Smooth muscle cell (in vitro differentiated cells): ENCODE measurements around the gene TMEM59. TPM values are rescaled to one million over a fixed set of nuclear protein-coding genes. Genes with fewer than 3 reads are reported as not detected.
"Not testable (repeated sequence)": the region's sequence is repeated elsewhere in the genome, so short reads cannot be mapped to it uniquely, and the experiment has no call there.

Experiments
- DNase-seq: peaks from one replicate; lab custom pipeline; 2025; ENCODE audit not compliant: unreplicated experiment; lab: John Stamatoyannopoulos, UW
- H2AFZ ChIP-seq: fragments of 200-600 bp; sonication (generic); 2 replicates; pipeline ENCODE4 v1.6.0; 2016; ENCODE audit warnings: antibody characterized with exemption, low read depth, mild to moderate bottlenecking
- H3F3A ChIP-seq: fragments of 200-600 bp; sonication (generic); 2 replicates; pipeline ENCODE4 v1.6.0; 2017; ENCODE audit warnings: antibody characterized with exemption, low read depth
- H3K27ac ChIP-seq: fragments of 200-600 bp; sonication (generic); 2 replicates; pipeline ENCODE4 v1.5.1; 2016; ENCODE audit warnings: low read depth, mild to moderate bottlenecking
- H3K27me3 ChIP-seq: fragments of 200-600 bp; sonication (generic); 2 replicates; pipeline ENCODE4 v1.6.1; 2016; ENCODE audit warnings: low read depth, mild to moderate bottlenecking
- H3K36me3 ChIP-seq: fragments of 200-600 bp; sonication (generic); 2 replicates; pipeline ENCODE4 v1.5.1; 2016; ENCODE audit warnings: low read depth
- H3K4me1 ChIP-seq: fragments of 200-600 bp; sonication (generic); 2 replicates; pipeline ENCODE4 v1.5.1; 2016; ENCODE audit warnings: low read depth
- H3K4me2 ChIP-seq: fragments of 200-600 bp; sonication (generic); 2 replicates; pipeline ENCODE4 v1.6.0; 2016; ENCODE audit warnings: mild to moderate bottlenecking
- H3K4me3 ChIP-seq: fragments of 200-600 bp; sonication (generic); 2 replicates; pipeline ENCODE4 v1.5.1; 2016; ENCODE audit warnings: mild to moderate bottlenecking
- H3K79me2 ChIP-seq: fragments of 200-600 bp; sonication (generic); 2 replicates; pipeline ENCODE4 v1.6.0; 2016; ENCODE audit warnings: low read depth, mild to moderate bottlenecking
- H3K9ac ChIP-seq: fragments of 200-600 bp; sonication (generic); 2 replicates; pipeline ENCODE4 v1.6.0; 2016; ENCODE audit warnings: low read depth
- H3K9me3 ChIP-seq: fragments of 200-600 bp; sonication (generic); replicated peaks from 2 replicates; pipeline ENCODE4 v1.5.1; 2016; ENCODE audit warnings: low read depth
- H4K20me1 ChIP-seq: fragments of 200-600 bp; sonication (generic); 2 replicates; pipeline ENCODE4 v1.6.0; 2016; ENCODE audit warnings: low read depth
- WGBS: methylation state at CpG from one replicate; pipeline ENCODE4 v1.1.7; 2016; ENCODE audit warnings: low lambda C conversion rate; 5-methylcytosine and 5-hydroxymethylcytosine counted together
- polyA plus RNA-seq: library from polyadenylated mRNA; unstranded; fragments of >200 nt; fragmentation: Nextera tagmentation; extraction: Ambion mirVana; gene quantifications from 2 replicates; pipeline ENCODE4 v1.2.1, GENCODE V29; 2016
- total RNA-seq: library from RNA; depleted of rRNA; stranded (reverse); fragments of >200 nt; gene quantifications from 2 replicates; pipeline ENCODE4 v1.2.3, GENCODE V29; 2014
- TF ChIP-seq, protein P1 (sequence below): fragments of 200-600 bp; sonication (generic); IDR thresholded peaks from 2 replicates; pipeline ENCODE4 v1.5.1; 2017; ENCODE audit warnings: borderline replicate concordance, mild to moderate bottlenecking, antibody characterized with exemption; ENCODE audit not compliant: insufficient read depth, poor library complexity, severe bottlenecking

TMEM59 gene
- total and polyA plus RNA-seq, 2 experiments from 2014 or later, result 402 to 444 TPM

DNA sequence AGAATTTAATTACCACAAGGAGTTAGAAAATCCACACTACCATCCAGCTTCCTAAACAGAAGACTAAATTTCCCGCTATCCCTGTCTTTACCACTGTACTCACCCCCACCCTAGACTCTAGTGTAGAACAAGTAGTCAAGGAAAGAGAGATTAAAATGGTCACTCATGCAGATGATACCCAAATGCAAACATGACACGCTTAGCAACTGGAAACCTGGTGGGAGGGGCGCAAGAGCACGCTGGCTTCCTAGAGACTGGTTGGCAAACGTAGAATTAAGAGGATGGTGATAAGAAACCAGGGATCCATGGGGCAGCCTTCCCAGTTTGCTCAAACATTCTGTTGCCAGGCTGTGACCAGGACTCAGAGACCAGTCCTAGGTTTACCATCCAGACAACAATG, 25.2 kb downstream of the TMEM59 start:
- no peaks in the 10 kb centered on the region for H3K4me1 ChIP-seq
- TF ChIP-seq, protein P1, sequence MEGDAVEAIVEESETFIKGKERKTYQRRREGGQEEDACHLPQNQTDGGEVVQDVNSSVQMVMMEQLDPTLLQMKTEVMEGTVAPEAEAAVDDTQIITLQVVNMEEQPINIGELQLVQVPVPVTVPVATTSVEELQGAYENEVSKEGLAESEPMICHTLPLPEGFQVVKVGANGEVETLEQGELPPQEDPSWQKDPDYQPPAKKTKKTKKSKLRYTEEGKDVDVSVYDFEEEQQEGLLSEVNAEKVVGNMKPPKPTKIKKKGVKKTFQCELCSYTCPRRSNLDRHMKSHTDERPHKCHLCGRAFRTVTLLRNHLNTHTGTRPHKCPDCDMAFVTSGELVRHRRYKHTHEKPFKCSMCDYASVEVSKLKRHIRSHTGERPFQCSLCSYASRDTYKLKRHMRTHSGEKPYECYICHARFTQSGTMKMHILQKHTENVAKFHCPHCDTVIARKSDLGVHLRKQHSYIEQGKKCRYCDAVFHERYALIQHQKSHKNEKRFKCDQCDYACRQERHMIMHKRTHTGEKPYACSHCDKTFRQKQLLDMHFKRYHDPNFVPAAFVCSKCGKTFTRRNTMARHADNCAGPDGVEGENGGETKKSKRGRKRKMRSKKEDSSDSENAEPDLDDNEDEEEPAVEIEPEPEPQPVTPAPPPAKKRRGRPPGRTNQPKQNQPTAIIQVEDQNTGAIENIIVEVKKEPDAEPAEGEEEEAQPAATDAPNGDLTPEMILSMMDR, result no peak
- DNase-seq, result no peak
- no peak overlapping the region for H3K9ac ChIP-seq
- H3K79me2 ChIP-seq, result no peaks in the 10 kb centered on the region
- H3K36me3 ChIP-seq, result peaks cover 11% of the 10 kb centered on the region
- H2AFZ ChIP-seq, result no peak overlapping the region
- no peak overlapping the region for H3K4me2 ChIP-seq
- H3K4me3 ChIP-seq, result no peak overlapping the region
- WGBS, result 72% methylated on average over 5 of the region's 5 CpGs
- H3K9me3 ChIP-seq, result no peaks in the 10 kb centered on the region
- no peaks in the 10 kb centered on the region for H3K27me3 ChIP-seq
- peaks cover 10% of the 10 kb centered on the region for H3F3A ChIP-seq
- no peak overlapping the region for H3K27ac ChIP-seq
- no peaks in the 10 kb centered on the region for H4K20me1 ChIP-seq

DNA sequence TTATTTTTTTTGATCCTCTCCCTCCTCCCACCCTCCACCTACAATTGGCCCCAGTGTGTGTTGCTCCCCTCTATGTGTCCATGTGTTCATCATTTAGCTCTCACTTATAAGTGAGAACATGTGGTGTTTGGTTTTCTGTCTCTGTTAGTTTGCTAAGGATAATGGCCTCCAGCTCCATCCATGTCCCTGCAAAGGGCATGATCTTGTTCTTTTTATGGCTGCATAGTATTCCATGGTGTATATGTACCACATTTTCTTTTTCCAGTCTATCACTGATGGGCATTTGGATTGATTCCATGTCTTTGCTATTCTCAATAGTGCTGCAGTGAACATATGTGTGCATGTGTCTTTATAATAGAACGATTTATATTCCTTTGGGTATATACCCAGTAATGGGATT, 28.2 kb downstream of the TMEM59 start:
- H3F3A ChIP-seq, H3K36me3 ChIP-seq, H2AFZ ChIP-seq, DNase-seq, H4K20me1 ChIP-seq, H3K4me2 ChIP-seq, H3K4me3 ChIP-seq, H3K27me3 ChIP-seq, H3K79me2 ChIP-seq, H3K9me3 ChIP-seq, H3K27ac ChIP-seq, H3K9ac ChIP-seq, H3K4me1 ChIP-seq: not testable (repeated sequence)
- 100% methylated on average over 1 of the region's 1 CpG for WGBS

DNA sequence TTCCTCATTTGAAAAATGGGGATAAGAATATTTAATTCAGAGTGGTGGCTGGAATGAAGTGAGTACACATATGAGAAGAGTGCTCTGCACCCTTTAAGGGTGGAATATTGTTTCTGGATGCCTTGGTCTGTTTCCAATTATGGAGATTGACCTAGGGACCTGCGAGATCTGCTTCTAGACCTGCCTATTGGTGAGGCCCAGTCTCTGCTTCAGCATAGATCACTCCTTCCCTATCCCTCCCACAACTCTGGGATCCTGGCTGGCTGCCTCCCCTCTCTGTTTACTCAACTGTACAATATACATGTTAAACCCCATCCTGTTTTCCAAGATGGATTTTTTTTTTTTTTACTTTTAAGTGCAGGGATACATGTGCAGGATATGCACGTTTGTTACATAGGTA, 28.6 kb downstream of the TMEM59 start:
- no peaks in the 10 kb centered on the region for H3K79me2 ChIP-seq
- H3K9me3 ChIP-seq, result no peaks in the 10 kb centered on the region
- no peaks in the 10 kb centered on the region for H3K27me3 ChIP-seq
- WGBS, result 92% methylated on average over 2 of the region's 2 CpGs
- H3K27ac ChIP-seq, result no peak overlapping the region
- H3K4me2 ChIP-seq, result no peak overlapping the region
- TF ChIP-seq, protein P1, result no peak
- no peaks in the 10 kb centered on the region for H4K20me1 ChIP-seq
- no peaks in the 10 kb centered on the region for H3F3A ChIP-seq
- no peak overlapping the region for H3K9ac ChIP-seq
- no peaks in the 10 kb centered on the region for H3K4me1 ChIP-seq
- no peaks in the 10 kb centered on the region for H3K36me3 ChIP-seq
- DNase-seq, result no peak
- no peak overlapping the region for H3K4me3 ChIP-seq
- no peak overlapping the region for H2AFZ ChIP-seq

DNA sequence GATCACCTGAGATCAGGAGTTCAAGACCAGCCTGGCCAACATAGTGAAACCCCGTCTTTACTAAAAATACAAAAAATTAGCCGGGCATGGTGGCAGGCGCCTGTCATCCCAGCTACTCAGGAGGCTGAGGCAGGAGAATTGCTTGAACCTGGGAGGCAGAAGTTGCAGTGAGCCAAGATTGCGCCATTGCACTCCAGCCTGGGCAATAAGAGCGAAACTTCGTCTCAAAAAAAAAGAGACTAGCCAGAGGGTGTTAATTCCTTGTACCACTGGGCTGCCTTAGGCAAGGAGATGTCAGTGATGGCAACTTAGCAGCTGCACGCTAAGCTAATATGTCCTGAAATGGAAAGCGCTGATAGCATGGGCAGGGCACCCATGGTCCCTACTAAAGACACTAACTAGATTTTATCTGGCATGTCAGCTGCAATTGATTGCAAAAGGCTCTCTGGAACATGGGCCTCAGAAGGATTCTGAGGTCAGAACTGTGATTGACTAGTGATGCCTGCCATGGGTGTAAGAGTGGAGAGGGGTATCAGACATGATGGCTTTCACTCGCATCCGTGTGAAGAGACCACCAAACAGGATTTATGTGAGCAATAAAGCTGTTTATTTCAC, 33.3 kb downstream of the TMEM59 start:
- not testable (repeated sequence) for H3K27ac ChIP-seq, H3F3A ChIP-seq, H3K4me3 ChIP-seq, H3K9ac ChIP-seq, H3K79me2 ChIP-seq, H3K4me1 ChIP-seq, H3K36me3 ChIP-seq, H3K4me2 ChIP-seq, H4K20me1 ChIP-seq, H2AFZ ChIP-seq, DNase-seq, H3K9me3 ChIP-seq, H3K27me3 ChIP-seq
- 92% methylated on average over 10 of the region's 10 CpGs for WGBS

DNA sequence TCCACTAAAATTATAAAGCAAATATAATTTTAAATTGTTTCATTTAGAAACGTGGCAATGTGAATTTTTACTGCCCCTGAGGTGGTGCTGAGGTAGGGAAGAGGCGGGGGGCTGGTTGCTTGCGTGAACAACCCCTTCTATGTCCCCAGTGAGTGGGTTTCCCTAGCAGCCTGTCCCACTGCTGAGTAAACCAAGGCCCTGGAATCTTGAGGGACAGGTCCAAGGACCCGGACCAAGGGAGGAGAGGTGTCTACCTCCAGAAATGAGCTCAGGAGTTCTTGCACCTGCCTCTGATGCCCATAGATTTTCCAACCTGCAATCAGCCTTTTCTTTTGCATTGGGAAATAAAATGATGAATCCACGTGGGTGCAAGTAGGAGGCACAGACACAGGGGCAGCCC, 34.4 kb downstream of the TMEM59 start:
- Histone ChIP-seq H4K20me1 (no peaks in the 10 kb centered on the region), H3K79me2 (no peaks in the 10 kb centered on the region), H3K9me3 (no peaks in the 10 kb centered on the region), H3K36me3 (no peaks in the 10 kb centered on the region), H3K4me1 (no peaks in the 10 kb centered on the region), H3K9ac (no peak overlapping the region), H3F3A (no peaks in the 10 kb centered on the region), H3K4me3 (no peak overlapping the region), H3K27ac (no peak overlapping the region), H3K4me2 (no peak overlapping the region), H3K27me3 (no peaks in the 10 kb centered on the region), H2AFZ (no peak overlapping the region)
- DNase-seq, result no peak
- TF ChIP-seq, protein P1, result no peak
- WGBS, result 90% methylated on average over 5 of the region's 5 CpGs
